HL-60/S4 treated with phorbol 12-myristate 13-acetate at 8.2 ng/mL for 4 days and 3 days (cell line): Measurements from ENCODE around the gene ST8SIA1.
"Not testable (repeated sequence)": the region's sequence is repeated elsewhere in the genome, so short reads cannot be mapped to it uniquely, and the experiment has no call there.

Experiments
- in situ Hi-C: fragments of 300-500 bp; cut with MboI; formaldehyde crosslinking; loops from 2 replicates; pipeline ENCODE4 v1.15.0; 2022; ENCODE audit warnings: low sequenced_read_pairs

ST8SIA1 gene

GRCh38 chr12:22190969-22191368, 143.5 kb downstream of the ST8SIA1 start:
- in situ Hi-C loops, result no loop called here

GRCh38 chr12:22188431-22188830, 146.1 kb downstream of the ST8SIA1 start:
- in situ Hi-C loops, result no loop called here

GRCh38 chr12:22180705-22181104, 153.8 kb downstream of the ST8SIA1 start:
- in situ Hi-C loops, result no loop called here

GRCh38 chr12:22173177-22173576, 161.3 kb downstream of the ST8SIA1 start:
- in situ Hi-C loops, result no loop called here

DNA sequence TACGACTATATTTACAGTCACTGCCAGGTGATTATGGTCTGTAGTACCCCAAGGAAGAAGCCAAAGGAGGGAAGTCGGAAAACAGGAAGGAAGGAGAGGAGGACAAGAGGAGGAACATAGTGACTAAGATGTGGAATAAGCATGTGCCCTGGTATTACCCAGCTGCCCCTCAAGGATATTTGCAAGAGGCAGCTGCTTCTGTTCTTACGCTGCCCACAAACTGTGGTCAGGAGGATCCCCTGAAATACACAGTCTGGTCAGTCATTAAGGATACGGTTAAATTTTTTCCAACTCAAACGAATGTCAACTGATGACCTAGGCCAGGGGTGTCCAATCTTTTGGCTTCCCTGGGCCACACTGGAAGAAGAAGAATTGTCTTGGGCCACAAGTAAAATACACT, 162.0 kb downstream of the ST8SIA1 start:
- in situ Hi-C loops, result no loop called here

DNA sequence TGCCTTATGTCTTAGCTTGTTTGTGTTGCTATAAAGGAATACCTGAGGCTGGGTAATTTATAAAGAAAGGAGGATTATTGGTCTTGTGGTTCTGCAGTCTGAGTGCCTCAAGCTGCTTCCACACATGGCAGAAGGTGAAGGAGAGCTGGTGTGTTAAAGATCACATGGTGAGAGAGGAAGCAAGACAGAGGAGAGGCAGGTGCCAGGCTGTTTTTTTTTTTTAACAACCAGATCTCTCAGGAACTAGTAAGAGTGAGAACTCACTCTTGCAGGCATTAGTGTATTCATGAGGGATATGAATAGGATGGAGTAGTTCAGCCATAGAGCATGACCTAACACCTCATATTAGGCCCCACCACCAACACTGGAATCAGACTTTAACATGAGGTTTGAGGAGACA, 165.1 kb downstream of the ST8SIA1 start:
- in situ Hi-C loops, result no loop called here

DNA sequence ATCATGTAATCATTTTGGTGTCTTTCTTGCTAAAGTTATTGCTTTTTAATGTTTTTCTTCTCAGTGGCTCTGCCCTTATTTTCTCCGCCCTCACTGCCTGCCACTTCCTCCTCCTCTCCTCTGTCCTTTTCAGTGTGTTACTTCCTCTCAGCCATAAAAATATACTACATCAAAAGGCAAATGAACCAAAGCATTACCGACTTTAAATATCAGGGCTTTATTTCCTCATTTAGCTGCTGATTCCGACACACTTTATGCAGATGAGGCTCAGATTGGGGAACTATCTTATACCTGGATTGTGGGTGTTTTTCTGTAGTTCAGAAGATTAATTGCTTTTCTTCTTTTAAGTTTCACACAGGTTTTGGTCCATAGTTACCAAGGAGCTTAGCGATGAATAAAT, 170.4 kb downstream of the ST8SIA1 start:
- in situ Hi-C loops, result no loop called here

DNA sequence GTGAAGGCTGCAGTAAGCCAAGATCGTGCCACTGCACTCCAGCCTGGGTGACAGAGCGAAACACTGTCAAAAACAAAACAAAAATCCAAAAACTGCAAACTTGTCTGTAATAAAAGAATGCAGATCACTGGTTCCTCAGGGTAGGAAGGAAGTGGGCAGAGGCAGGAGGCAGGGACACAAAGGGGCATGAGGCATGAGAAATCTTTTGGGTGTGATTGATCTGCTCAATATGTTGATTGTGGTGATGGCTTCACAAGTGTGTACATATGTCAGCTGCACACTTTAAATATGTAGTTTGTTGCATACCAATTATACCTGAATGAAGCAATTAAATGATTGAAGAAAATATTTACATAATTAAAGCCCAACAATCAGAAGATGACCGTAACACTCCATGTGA, 170.9 kb downstream of the ST8SIA1 start:
- in situ Hi-C loops, result no loop called here

GRCh38 chr12:22160396-22161003, 174.0 kb downstream of the ST8SIA1 start:
- in situ Hi-C loops, result no loop called here

- in situ Hi-C loops, result not testable (repeated sequence)
Observed at GRCh38 chr12:22149286-22149685, 185.2 kb downstream of the ST8SIA1 start.

DNA sequence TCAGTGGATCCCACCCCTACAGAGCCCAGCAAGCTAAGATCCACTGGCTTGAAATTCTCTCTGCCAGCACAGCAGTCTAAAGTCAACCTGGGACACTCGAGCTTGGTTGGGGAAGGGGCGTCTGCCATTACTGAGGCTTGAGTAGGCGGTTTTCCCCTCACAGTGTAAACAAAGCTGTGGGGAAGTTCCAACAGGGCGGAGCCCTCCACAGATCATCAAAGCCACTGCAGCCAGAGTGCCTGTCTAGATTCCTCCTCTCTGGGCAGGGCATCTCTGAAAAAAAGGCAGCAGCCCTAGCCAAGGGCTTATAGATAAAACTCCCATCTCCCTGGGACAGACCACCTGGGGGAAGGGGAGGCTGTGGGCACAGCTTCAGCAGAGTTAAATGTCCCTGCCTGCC, 187.8 kb downstream of the ST8SIA1 start:
- in situ Hi-C loops, result not testable (repeated sequence)
